A673 (cell line): Measurements from ENCODE around the gene LENG1. TPM values are rescaled to one million over a fixed set of nuclear protein-coding genes. Genes with fewer than 3 reads are reported as not detected.
"Not testable (repeated sequence)": the region's sequence is repeated elsewhere in the genome, so short reads cannot be mapped to it uniquely, and the experiment has no call there.

ENCODE experiments used
- BruUV-seq: library from RNA; stranded (reverse); fragments of 400-500 nt; replicated peaks from 2 replicates; lab custom pipeline; 2021; lab: Mats Ljungman, UMichigan
- CTCF ChIA-PET: fragments of 300-600 bp; sonication (Branson Sonifier 250); formaldehyde crosslinking; loops from one replicate; lab custom pipeline; 2022; ENCODE audit warnings: antibody characterized with exemption; lab: Charles Lee
- POLR2A ChIA-PET: fragments of 300-600 bp; sonication (Branson Sonifier 250); formaldehyde crosslinking; loops from one replicate; lab custom pipeline; 2022; ENCODE audit warnings: antibody characterized with exemption; ENCODE audit not compliant: low non-redundant PET; lab: Charles Lee
- DNase-seq: peaks from one replicate; pipeline ENCODE4 v3.0.0-alpha.2; 2015; ENCODE audit warnings: low spot score
- H3K27ac ChIP-seq: fragments of 200-600 bp; sonication (generic); 2 replicates; pipeline ENCODE4 v1.5.1; 2016; ENCODE audit warnings: mixed run types, low read depth, mild to moderate bottlenecking, mixed read lengths, antibody characterized with exemption, low read length; ENCODE audit not compliant: poor library complexity, severe bottlenecking
- H3K27me3 ChIP-seq: fragments of 200-600 bp; sonication (generic); replicated peaks from 2 replicates; pipeline ENCODE4 v1.6.1; 2017; ENCODE audit warnings: mixed run types, low read depth, mild to moderate bottlenecking, mixed read lengths, antibody characterized with exemption, low read length; ENCODE audit not compliant: insufficient read depth, poor library complexity
- H3K36me3 ChIP-seq: fragments of 200-600 bp; sonication (generic); 2 replicates; pipeline ENCODE4 v1.6.1; 2016; ENCODE audit warnings: mixed run types, mild to moderate bottlenecking, mixed read lengths, antibody characterized with exemption, low read length; ENCODE audit not compliant: insufficient read depth, poor library complexity, severe bottlenecking
- H3K4me1 ChIP-seq: fragments of 200-600 bp; sonication (generic); 2 replicates; pipeline ENCODE4 v1.6.1; 2017; ENCODE audit warnings: mixed run types, mild to moderate bottlenecking, mixed read lengths, antibody characterized with exemption, low read length; ENCODE audit not compliant: insufficient read depth, poor library complexity, severe bottlenecking
- H3K4me3 ChIP-seq: fragments of 200-600 bp; sonication (generic); 2 replicates; pipeline ENCODE4 v1.5.1; 2016; ENCODE audit warnings: low read depth, mixed run types, mild to moderate bottlenecking, mixed read lengths, low read length; ENCODE audit not compliant: poor library complexity, severe bottlenecking
- H3K9me3 ChIP-seq: fragments of 200-600 bp; sonication (generic); 2 replicates; pipeline ENCODE4 v1.6.1; 2016; ENCODE audit warnings: mixed run types, low read depth, mild to moderate bottlenecking, mixed read lengths, antibody characterized with exemption, low read length; ENCODE audit not compliant: poor library complexity, severe bottlenecking
- CTCF ChIP-seq: fragments of 300-800, 200-600 bp; sonication (generic); conservative IDR thresholded peaks from 2 replicates; pipeline ENCODE4 v1.5.1; 2017; ENCODE audit warnings: low read depth, mild to moderate bottlenecking, antibody characterized with exemption, low read length, moderate library complexity, mixed read lengths
- EZH2 ChIP-seq: fragments of 200-600 bp; sonication (generic); IDR thresholded peaks from 2 replicates; pipeline ENCODE4 v1.6.1; 2017; ENCODE audit warnings: borderline replicate concordance, low read depth, mild to moderate bottlenecking, mixed read lengths, antibody characterized with exemption, low read length; ENCODE audit not compliant: poor library complexity, severe bottlenecking
- intact Hi-C: fragments of 100-400 bp; cut with micrococcal nuclease; formaldehyde crosslinking; loops from one replicate; pipeline ENCODE4 v1.10.0; 2022; ENCODE audit not compliant: unreplicated experiment
- total RNA-seq: library from RNA; stranded (reverse); gene quantifications from 2 replicates; pipeline ENCODE4 v1.2.3, GENCODE V29; 2021

LENG1 gene
- total RNA-seq, 1 experiment from 2014 or later = 9.7 TPM

- no TSS peak for BruUV-seq
- intact Hi-C loops = no loop called here
- no peaks in the 10 kb centered on the region for H3K36me3 ChIP-seq
- CTCF ChIA-PET = interaction anchor here (0.7 kb wide), 1 partner anchor 201 kb away, joined by 3 read pairs; no protein-coding TSS in a partner anchor
- no peaks in the 10 kb centered on the region for H3K9me3 ChIP-seq
- H3K27ac ChIP-seq = no peak within 1 kb of the TSS
- peaks cover 8% of the 10 kb centered on the region for H3K4me1 ChIP-seq
- TF ChIP-seq EZH2 (no peak), CTCF (no peak)
- peak; percentile 63 for DNase-seq
- H3K27me3 ChIP-seq = no peaks in the 10 kb centered on the region
- H3K4me3 ChIP-seq = no peak within 1 kb of the TSS
- POLR2A ChIA-PET = no interaction called here
Observed at GRCh38 chr19:54172471-54173358, 13.2 kb upstream of the LENG1 start, which contains the start of gene TMC4. TSS of gene TMC4 (minus strand) at chr19:54173160. CDS start at chr19:54173117, 43 bp downstream.

DNA sequence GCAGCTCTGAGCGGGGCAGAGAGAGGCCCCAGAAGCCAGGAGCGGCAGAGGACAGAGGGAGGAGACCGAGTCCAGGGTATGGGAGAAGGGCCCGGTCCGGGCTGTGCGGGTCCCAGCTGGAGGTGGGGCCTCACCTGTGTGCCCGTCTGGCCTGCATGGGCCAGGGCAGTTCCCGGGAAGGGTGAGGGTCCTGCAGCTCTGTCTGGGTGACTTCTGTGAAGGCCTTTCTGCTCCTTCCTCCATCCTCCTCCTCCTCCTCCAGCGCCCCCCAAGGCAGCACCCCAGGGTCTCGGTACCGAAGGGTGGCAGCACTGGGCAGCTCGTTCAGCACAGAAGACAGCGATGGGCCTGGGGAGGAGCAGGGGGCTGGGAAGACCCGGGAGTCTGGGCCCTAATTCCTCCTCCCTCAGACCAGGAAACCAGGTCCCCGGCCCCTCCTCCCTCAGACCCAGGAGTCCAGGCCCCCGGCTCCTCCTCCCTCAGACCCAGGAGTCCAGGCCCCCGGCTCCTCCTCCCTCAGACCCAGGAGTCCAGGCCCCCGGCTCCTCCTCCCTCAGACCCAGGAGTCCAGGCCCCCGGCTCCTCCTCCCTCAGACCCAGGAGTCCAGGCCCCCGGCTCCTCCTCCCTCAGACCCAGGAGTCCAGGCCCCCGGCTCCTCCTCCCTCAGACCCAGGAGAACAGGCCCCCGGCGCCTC, 12.4 kb upstream of the LENG1 start:
- H3K4me1 ChIP-seq, H3K4me3 ChIP-seq, DNase-seq, H3K9me3 ChIP-seq, BruUV-seq, POLR2A ChIA-PET, H3K36me3 ChIP-seq, H3K27me3 ChIP-seq, H3K27ac ChIP-seq, intact Hi-C loops: not testable (repeated sequence)
- CTCF ChIA-PET = interaction anchor here (0.6 kb wide), 1 partner anchor 363 kb away, joined by 12 read pairs; no protein-coding TSS in a partner anchor

DNA sequence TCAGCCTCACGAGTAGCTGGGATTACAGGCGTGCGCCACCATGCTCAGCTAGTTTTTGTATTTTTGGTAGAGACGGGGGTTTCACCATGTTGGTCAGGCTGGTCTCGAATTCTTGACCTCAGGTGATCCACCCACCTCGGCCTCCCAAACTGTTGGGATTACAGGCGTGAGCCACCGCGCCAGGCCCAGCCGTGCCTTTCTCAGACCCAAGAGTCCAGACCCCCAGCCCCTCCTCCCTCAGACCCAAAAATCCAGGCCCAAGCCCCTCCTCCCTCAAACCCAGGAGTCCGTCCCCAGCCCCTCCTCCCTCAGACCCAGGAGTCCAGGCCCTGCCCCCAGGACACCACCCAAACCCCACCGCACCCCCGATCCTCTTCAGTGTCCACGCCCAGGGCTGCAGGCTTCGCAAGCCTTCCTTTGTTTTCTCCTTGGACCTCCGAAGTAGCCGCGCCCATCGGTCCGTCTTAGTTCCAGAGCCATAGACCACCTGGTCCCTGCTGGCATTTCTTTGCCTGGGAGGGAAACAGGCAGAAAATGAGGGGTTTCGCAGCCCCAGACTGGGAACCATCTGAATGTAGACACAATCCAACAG, 9.7 kb upstream of the LENG1 start:
- Histone ChIP-seq H3K27ac (no peak overlapping the region), H3K27me3 (no peaks in the 10 kb centered on the region), H3K4me1 (peaks cover 11% of the 10 kb centered on the region), H3K36me3 (no peaks in the 10 kb centered on the region), H3K4me3 (no peak overlapping the region), H3K9me3 (no peaks in the 10 kb centered on the region)
- POLR2A ChIA-PET = no interaction called here
- no peak for DNase-seq
- CTCF ChIA-PET = no interaction called here
- intact Hi-C loops = loop anchor here (2.0 kb wide), 1 partner anchor 62 kb away; no protein-coding TSS in a partner anchor
- no peak for TF ChIP-seq EZH2
- TF ChIP-seq CTCF = no peak
- BruUV-seq = no TSS peak
